Stomach (tissue), 9 donors: ENCODE measurements around the gene PRSS53. TPM values are rescaled to one million over a fixed set of nuclear protein-coding genes. Genes with fewer than 3 reads are reported as not detected.

Experiments used
- DNase-seq, 2 donors: peaks; one replicate each; pipeline versions ENCODE4 v3.0.0 to v3.0.0-alpha.2; 2013 to 2019
- H3K27ac ChIP-seq, 5 donors: fragments of 200-600 bp in 4 of 5; sonication (generic) in 4 of 5; one replicate each; pipeline ENCODE4 v1.5.1; 2013 to 2019; ENCODE audit warnings: mild to moderate bottlenecking in 1 of 5, moderate library complexity in 1 of 5
- H3K27me3 ChIP-seq, 3 donors: fragments of 200-600 bp; sonication (generic); one replicate each; pipeline ENCODE4 v1.5.1; 2017 to 2019; ENCODE audit warnings: mixed run types in 1 of 3
- H3K36me3 ChIP-seq, 4 donors: fragments of 200-600 bp; sonication (generic); 1 replicate in 3 of 4; 2 replicates in 1 of 4; pipeline ENCODE4 v1.5.1; 2016 to 2019
- H3K4me1 ChIP-seq, 4 donors: fragments of 200-600 bp; sonication (generic); one replicate each; pipeline ENCODE4 v1.5.1; 2016 to 2019
- H3K4me3 ChIP-seq, 4 donors: fragments of 200-600 bp; sonication (generic) in 3 of 4; one replicate each; pipeline ENCODE4 v1.5.1; 2016 to 2019; ENCODE audit warnings: mild to moderate bottlenecking in 1 of 4
- H3K9me3 ChIP-seq, 4 donors: fragments of 200-600 bp; sonication (generic); one replicate each; pipeline ENCODE4 v1.5.1; 2016 to 2019
- CTCF ChIP-seq, 7 experiments: fragments of 450-650 bp in 4 of 7; fragments of 200-600 bp in 3 of 7; sonication (generic) in 3 of 7; IDR thresholded peaks; one replicate each; pipeline ENCODE4 v1.5.1; 2016 to 2019; ENCODE audit warnings: antibody characterized with exemption in 7 of 7, control low read depth in 2 of 7, mild to moderate bottlenecking in 1 of 7
- EP300 ChIP-seq: sonication (generic); formaldehyde crosslinking; IDR thresholded peaks from one replicate; pipeline ENCODE4 v1.6.1; 2017; ENCODE audit warnings: antibody characterized with exemption
- POLR2A ChIP-seq, 4 donors: fragments of 450-650 bp; IDR thresholded peaks; one replicate each; pipeline ENCODE4 v1.6.1; 2016; ENCODE audit warnings: antibody characterized with exemption in 4 of 4, control low read depth in 2 of 4, mild to moderate bottlenecking in 1 of 4, moderate library complexity in 1 of 4
- POLR2AphosphoS5 ChIP-seq, 3 donors: sonication (generic); formaldehyde crosslinking; IDR thresholded peaks; one replicate each; pipeline ENCODE4 v1.6.1; 2016; ENCODE audit warnings: antibody characterized with exemption in 3 of 3
- WGBS, 5 donors: extraction: QIAGEN DNeasy Blood & Tissue Kit in 3 of 5; methylation state at CpG; one replicate each; pipeline versions ENCODE4 v1.1.5 to v1.1.7; 2013 to 2018; 5-methylcytosine and 5-hydroxymethylcytosine counted together
- intact Hi-C: fragments of 100-400 bp; cut with DNase I; formaldehyde crosslinking; loops from one replicate; pipeline ENCODE4 v1.15.1; 2023; ENCODE audit warnings: low total_unique reads
- polyA plus RNA-seq, 3 donors: library from polyadenylated mRNA; stranded (reverse); fragments of 200-250 nt; gene quantifications; one replicate each; pipeline ENCODE4 v1.2.3, GENCODE V29; 2013
- total RNA-seq, 5 donors: library from RNA; depleted of rRNA; stranded (reverse); fragments of >200 nt; gene quantifications; one replicate each; pipeline versions ENCODE4 v1.1.0 to v1.2.3, GENCODE V29; 2014 to 2016
- donor health status: healthy with polysubstance abuse.
- donor health status: Bipolar disorder and iron deficiency.
- donor health status: healthy.

Gene PRSS53
- total and polyA plus RNA-seq, 8 donors = 0.46 to 5.3 (median 1.3) TPM; not detected in 1

GRCh38 chr16:31079342-31079944 is 9.3 kb downstream of the PRSS53 start:
- H3K36me3 ChIP-seq = peaks cover 54 to 85% (median 84%) of the 10 kb centered on the region in 4 donors

GRCh38 chr16:31078597-31079341 is 10.0 kb downstream of the PRSS53 start:
- Histone ChIP-seq H3K36me3 (peaks cover 54 to 79% (median 78%) of the 10 kb centered on the region in 4 donors), H3K4me1 (peaks cover 11 to 57% (median 42%) of the 10 kb centered on the region in 4 donors), H3K9me3 (no peaks in the 10 kb centered on the region), H3K4me3 (no peak overlapping the region), H3K27ac (no peak overlapping the region), H3K27me3 (no peaks in the 10 kb centered on the region)
- no peak for DNase-seq
- intact Hi-C loops = no loop called here
- no peak for TF ChIP-seq CTCF (IDR thresholded peaks at IDR 0.05)
- no peak for TF ChIP-seq POLR2A (IDR thresholded peaks at IDR 0.05)
- no peak for TF ChIP-seq POLR2AphosphoS5 (IDR thresholded peaks at IDR 0.05)
- no peak for TF ChIP-seq EP300
- 91 to 96% (median 92%) methylated on average over 10 to 15 of the region's 15 CpGs for WGBS, 5 donors

More at GRCh38 chr16:31079342-31079944, 9.3 kb downstream of the PRSS53 start:
- TF ChIP-seq POLR2A (IDR thresholded peaks at IDR 0.05) (no peak), CTCF (IDR thresholded peaks at IDR 0.05) (no peak), POLR2AphosphoS5 (IDR thresholded peaks at IDR 0.05) (no peak), EP300 (no peak)
- Histone ChIP-seq H3K9me3 (no peaks in the 10 kb centered on the region), H3K4me3 (no peak overlapping the region), H3K4me1 (peaks cover 11 to 57% (median 42%) of the 10 kb centered on the region in 4 donors), H3K27me3 (no peaks in the 10 kb centered on the region), H3K27ac (no peak overlapping the region)
- 74 to 89% (median 85%) methylated on average over 12 to 13 of the region's 13 CpGs for WGBS, 5 donors
- intact Hi-C loops = no loop called here
- DNase-seq = no peak

GRCh38 chr16:31077592-31078396 is 10.9 kb downstream of the PRSS53 start:
- WGBS, 5 donors = 90 to 96% (median 95%) methylated on average over 20 to 30 of the region's 30 CpGs
- TF ChIP-seq POLR2A (IDR thresholded peaks at IDR 0.05) = no peak
- TF ChIP-seq EP300 = no peak
- TF ChIP-seq POLR2AphosphoS5 (IDR thresholded peaks at IDR 0.05) = no peak
- no peak for TF ChIP-seq CTCF (IDR thresholded peaks at IDR 0.05)
- Histone ChIP-seq H3K27me3 (no peaks in the 10 kb centered on the region), H3K27ac (no peak overlapping the region), H3K4me3 (no peak overlapping the region), H3K36me3 (peaks cover 54 to 69% (median 68%) of the 10 kb centered on the region in 4 donors), H3K4me1 (peaks cover 12 to 59% (median 39%) of the 10 kb centered on the region in 4 donors), H3K9me3 (no peaks in the 10 kb centered on the region)
- no peak for DNase-seq
- intact Hi-C loops = no loop called here

GRCh38 chr16:31077024-31077423 is 11.7 kb downstream of the PRSS53 start:
- H3K4me1 ChIP-seq = peaks cover 20 to 59% (median 41%) of the 10 kb centered on the region in 4 donors
- DNase-seq = no peak
- no peak overlapping the region for H3K4me3 ChIP-seq
- WGBS, 5 donors = 94 to 99% (median 97%) methylated on average over 12 to 13 of the region's 13 CpGs
- no peak for TF ChIP-seq EP300
- TF ChIP-seq POLR2A (IDR thresholded peaks at IDR 0.05) = no peak
- no peak for TF ChIP-seq POLR2AphosphoS5 (IDR thresholded peaks at IDR 0.05)
- TF ChIP-seq CTCF (IDR thresholded peaks at IDR 0.05) = no peak
- H3K27ac ChIP-seq = no peak overlapping the region
- H3K9me3 ChIP-seq = no peaks in the 10 kb centered on the region
- intact Hi-C loops = no loop called here
- H3K27me3 ChIP-seq = no peaks in the 10 kb centered on the region
- H3K36me3 ChIP-seq = peaks cover 54 to 61% (median 60%) of the 10 kb centered on the region in 4 donors
